Esophagus squamous epithelium (tissue), 5 donors: ENCODE measurements around the gene CDC14C. TPM values are rescaled to one million over a fixed set of nuclear protein-coding genes. Genes with fewer than 3 reads are reported as not detected.

Experiments used
- DNase-seq: peaks from one replicate; lab custom pipeline; 2025; lab: John Stamatoyannopoulos, UW
- H3K27ac ChIP-seq, 4 donors: fragments of 200-600 bp; sonication (generic); one replicate each; pipeline ENCODE4 v1.5.1; 2016 to 2019; ENCODE audit warnings: mild to moderate bottlenecking in 1 of 4
- H3K27me3 ChIP-seq, 4 donors: fragments of 200-600 bp; sonication (generic); 1 replicate in 3 of 4; 2 replicates in 1 of 4; pipeline versions ENCODE4 v1.5.1 to v1.6.0; 2017 to 2021; ENCODE audit warnings: antibody characterized with exemption in 1 of 4
- H3K36me3 ChIP-seq, 3 donors: fragments of 200-600 bp; sonication (generic); one replicate each; pipeline ENCODE4 v1.5.1; 2016 to 2019
- H3K4me1 ChIP-seq, 3 donors: fragments of 200-600 bp; sonication (generic); one replicate each; pipeline ENCODE4 v1.5.1; 2017 to 2019
- H3K4me3 ChIP-seq, 4 donors: fragments of 200-600 bp; sonication (generic); 1 replicate in 3 of 4; 2 replicates in 1 of 4; pipeline ENCODE4 v1.5.1; 2016 to 2019; ENCODE audit warnings: mild to moderate bottlenecking in 2 of 4, moderate library complexity in 1 of 4
- H3K9me3 ChIP-seq, 3 donors: fragments of 200-600 bp; sonication (generic); one replicate each; pipeline ENCODE4 v1.5.1; 2016 to 2019
- CTCF ChIP-seq, 6 experiments: fragments of 450-650 bp in 4 of 6; fragments of 200-600 bp in 2 of 6; sonication (generic) in 2 of 6; IDR thresholded peaks; one replicate each; pipeline ENCODE4 v1.5.1; 2016 to 2019; ENCODE audit warnings: antibody characterized with exemption in 6 of 6, mild to moderate bottlenecking in 4 of 6, moderate library complexity in 4 of 6
- POLR2A ChIP-seq, 4 donors: fragments of 450-650 bp; IDR thresholded peaks; one replicate each; pipeline ENCODE4 v1.6.1; 2017; ENCODE audit warnings: antibody characterized with exemption in 4 of 4, mild to moderate bottlenecking in 4 of 4, moderate library complexity in 3 of 4
- WGBS, 2 donors: methylation state at CpG; one replicate each; pipeline ENCODE4 v1.1.5; 2018; 5-methylcytosine and 5-hydroxymethylcytosine counted together
- intact Hi-C: fragments of 100-400 bp; cut with DNase I; formaldehyde crosslinking; loops from one replicate; pipeline ENCODE4 v1.15.0; 2022
- total RNA-seq, 4 donors: library from RNA; depleted of rRNA; stranded (reverse); fragments of >200 nt; gene quantifications; one replicate each; pipeline ENCODE4 v1.1.0, GENCODE V29; 2016
- donor health status: DM: yes; HTN: yes; CAD: no.

The CDC14C gene
- total RNA-seq, 4 donors from 2014 or later, result not detected

GRCh38 chr7:48955916-48956315 lies 31.6 kb downstream of the CDC14C start:
- intact Hi-C loops, result no loop called here
- no peak overlapping the region for H3K27ac ChIP-seq
- H3K27me3 ChIP-seq, result no peaks in the 10 kb centered on the region
- DNase-seq, result no peak
- no peaks in the 10 kb centered on the region for H3K4me1 ChIP-seq
- no peak overlapping the region for H3K4me3 ChIP-seq
- H3K36me3 ChIP-seq, result no peaks in the 10 kb centered on the region
- no peaks in the 10 kb centered on the region for H3K9me3 ChIP-seq
- TF ChIP-seq CTCF (IDR thresholded peaks at IDR 0.05) (no peak), POLR2A (IDR thresholded peaks at IDR 0.05) (no peak)

- no peak for DNase-seq
- no peak overlapping the region for H3K27ac ChIP-seq
- intact Hi-C loops, result no loop called here
These were observed 35.3 kb downstream of the CDC14C start for GRCh38 chr7:48959676-48960075.

GRCh38 chr7:48962821-48963505 lies 38.6 kb downstream of the CDC14C start:
- TF ChIP-seq CTCF (IDR thresholded peaks at IDR 0.05) (no peak), POLR2A (IDR thresholded peaks at IDR 0.05) (no peak)
- Histone ChIP-seq H3K9me3 (no peaks in the 10 kb centered on the region), H3K27ac (no peak overlapping the region), H3K36me3 (no peaks in the 10 kb centered on the region), H3K4me1 (peaks cover 0 to 13% (median 0%) of the 10 kb centered on the region in 3 donors), H3K27me3 (no peaks in the 10 kb centered on the region), H3K4me3 (no peak overlapping the region)
- 28 to 37% methylated on average over 7 of the region's 7 CpGs for WGBS, 2 donors
- intact Hi-C loops, result no loop called here
- no peak for DNase-seq

More at GRCh38 chr7:48959676-48960075, 35.3 kb downstream of the CDC14C start:
- H3K9me3 ChIP-seq, result no peaks in the 10 kb centered on the region
- no peak overlapping the region for H3K4me3 ChIP-seq
- peaks cover 0 to 13% (median 0%) of the 10 kb centered on the region in 3 donors for H3K4me1 ChIP-seq
- TF ChIP-seq POLR2A (IDR thresholded peaks at IDR 0.05) (no peak), CTCF (IDR thresholded peaks at IDR 0.05) (no peak)
- no peaks in the 10 kb centered on the region for H3K36me3 ChIP-seq
- no peaks in the 10 kb centered on the region for H3K27me3 ChIP-seq

- Histone ChIP-seq H3K27me3 (no peaks in the 10 kb centered on the region), H3K9me3 (no peaks in the 10 kb centered on the region), H3K4me1 (peaks cover 0 to 13% (median 0%) of the 10 kb centered on the region in 3 donors), H3K27ac (no peak overlapping the region), H3K4me3 (no peak overlapping the region), H3K36me3 (no peaks in the 10 kb centered on the region)
- DNase-seq, result no peak
- WGBS, 2 donors, result 17 to 26% methylated on average over 3 of the region's 3 CpGs
- intact Hi-C loops, result no loop called here
- TF ChIP-seq CTCF (IDR thresholded peaks at IDR 0.05), result no peak
These were observed 39.7 kb downstream of the CDC14C start for GRCh38 chr7:48964074-48964473.

GRCh38 chr7:48971173-48971572 lies 46.8 kb downstream of the CDC14C start:
- H3K27me3 ChIP-seq, result no peaks in the 10 kb centered on the region
- no peak overlapping the region for H3K4me3 ChIP-seq
- 64 to 100% methylated on average over 1 of the region's 1 CpG for WGBS, 2 donors
- no peaks in the 10 kb centered on the region for H3K4me1 ChIP-seq
- H3K9me3 ChIP-seq, result no peaks in the 10 kb centered on the region
- H3K27ac ChIP-seq, result no peak overlapping the region
- intact Hi-C loops, result no loop called here
- H3K36me3 ChIP-seq, result no peaks in the 10 kb centered on the region
- no peak for TF ChIP-seq POLR2A (IDR thresholded peaks at IDR 0.05)
- no peak for TF ChIP-seq CTCF (IDR thresholded peaks at IDR 0.05)
- DNase-seq, result no peak
